ENCODE measurements around the gene ABO. TPM values are rescaled to one million over a fixed set of nuclear protein-coding genes. Genes with fewer than 3 reads are reported as not detected.
"Not testable (repeated sequence)": the region's sequence is repeated elsewhere in the genome, so short reads cannot be mapped to it uniquely, and the experiment has no call there.

The ABO gene
- total and polyA plus RNA-seq, 2 donors (not counting 1 experiment from before 2014, with no cell fraction given) = not detected

GRCh38 chr9:133217333-133217988 lies 57.5 kb downstream of the ABO start:
- H3K4me3 ChIP-seq (ENCODE audit: control extremely low read depth in 1 of 5, extremely low read depth in 1 of 5, insufficient read depth in 1 of 5, low read depth in 2 of 5, low read length in 4 of 5); H3K27ac Mint-ChIP-seq; H3K9ac ChIP-seq (ENCODE audit: low read length); H4K20me1 ChIP-seq (ENCODE audit: control insufficient read depth, insufficient read depth, low read length, poor library complexity, severe bottlenecking); H3K79me2 ChIP-seq (ENCODE audit: control insufficient read depth, insufficient read depth, low read length); H3K4me3 Mint-ChIP-seq; H2AFZ ChIP-seq (ENCODE audit: insufficient read depth, low read depth, low read length, poor library complexity, severe bottlenecking); H3K36me3 ChIP-seq (replicated peaks in 1 of 2; ENCODE audit: control extremely low read depth in 1 of 2, control insufficient read depth in 1 of 2, extremely low read depth in 1 of 2, insufficient read depth in 2 of 2, low read length in 1 of 2); H3K9me3 Mint-ChIP-seq (ENCODE audit: insufficient read depth); DNase-seq; H3K27ac ChIP-seq (ENCODE audit: low read length in 2 of 2); intact Hi-C loops (cut with micrococcal nuclease); H3K4me1 Mint-ChIP-seq; H3K9me3 ChIP-seq (ENCODE audit: control extremely low read depth in 1 of 3, control insufficient read depth in 2 of 3, insufficient read depth in 1 of 3, low read length in 2 of 3); CTCF ChIA-PET; H3K4me2 ChIP-seq (replicated peaks; ENCODE audit: low read depth, low read length, poor library complexity, severe bottlenecking); H3K4me1 ChIP-seq (ENCODE audit: control insufficient read depth in 2 of 2, insufficient read depth in 2 of 2, low read length in 2 of 2); ATAC-seq (ENCODE audit: low read depth); H3K27me3 ChIP-seq (replicated peaks in 1 of 4; ENCODE audit: control extremely low read depth in 1 of 4, control insufficient read depth in 3 of 4, insufficient read depth in 4 of 4, low read length in 3 of 4); POLR2A ChIA-PET: not testable (repeated sequence)
- H3K27me3 Mint-ChIP-seq = peaks cover 51% of the 10 kb centered on the region
- 53% methylated on average over 4 of the region's 12 CpGs for WGBS (ENCODE audit: insufficient coverage)

- CTCF ChIA-PET; H2AFZ ChIP-seq (ENCODE audit: insufficient read depth, low read depth, low read length, poor library complexity, severe bottlenecking); H3K27ac ChIP-seq (ENCODE audit: low read length in 2 of 2); H3K4me3 Mint-ChIP-seq; H3K4me3 ChIP-seq (ENCODE audit: control extremely low read depth in 1 of 5, extremely low read depth in 1 of 5, insufficient read depth in 1 of 5, low read depth in 2 of 5, low read length in 4 of 5); H3K36me3 ChIP-seq (replicated peaks in 1 of 2; ENCODE audit: control extremely low read depth in 1 of 2, control insufficient read depth in 1 of 2, extremely low read depth in 1 of 2, insufficient read depth in 2 of 2, low read length in 1 of 2); ATAC-seq (ENCODE audit: low read depth); H4K20me1 ChIP-seq (ENCODE audit: control insufficient read depth, insufficient read depth, low read length, poor library complexity, severe bottlenecking); H3K9ac ChIP-seq (ENCODE audit: low read length); intact Hi-C loops (cut with micrococcal nuclease); DNase-seq; H3K4me1 ChIP-seq (ENCODE audit: control insufficient read depth in 2 of 2, insufficient read depth in 2 of 2, low read length in 2 of 2); POLR2A ChIA-PET; H3K9me3 Mint-ChIP-seq (ENCODE audit: insufficient read depth); H3K4me1 Mint-ChIP-seq; H3K27me3 ChIP-seq (replicated peaks in 1 of 4; ENCODE audit: control extremely low read depth in 1 of 4, control insufficient read depth in 3 of 4, insufficient read depth in 4 of 4, low read length in 3 of 4); H3K4me2 ChIP-seq (replicated peaks; ENCODE audit: low read depth, low read length, poor library complexity, severe bottlenecking); H3K79me2 ChIP-seq (ENCODE audit: control insufficient read depth, insufficient read depth, low read length); H3K27ac Mint-ChIP-seq: not testable (repeated sequence)
- H3K9me3 ChIP-seq (ENCODE audit: control extremely low read depth in 1 of 3, control insufficient read depth in 2 of 3, insufficient read depth in 1 of 3, low read length in 2 of 3) = peaks cover 0 to 11% (median 0%) of the 10 kb centered on the region in 3 donors
- WGBS (ENCODE audit: insufficient coverage) = 62% methylated on average over 2 of the region's 4 CpGs
- H3K27me3 Mint-ChIP-seq = peaks cover 54% of the 10 kb centered on the region
Observed at GRCh38 chr9:133214276-133214675, 60.7 kb downstream of the ABO start.

Data from B cell (primary cell).